GM21515 (cell line): ENCODE data around the gene PTPN23.
"Not testable (repeated sequence)": the region's sequence is repeated elsewhere in the genome, so short reads cannot be mapped to it uniquely, and the experiment has no call there.

Experiments used
- ATAC-seq: cut with Tn5 transposase; IDR thresholded peaks from one replicate; pipeline ENCODE4 v1.9.1; 2021; ENCODE audit not compliant: unreplicated experiment

The PTPN23 gene

GRCh38 chr3:47380601-47381316 lies at the start of gene PTPN23:
TSS of gene PTPN23 (plus strand) at chr3:47381021. CDS start at chr3:47381097, 76 bp downstream.
- ATAC-seq, result peak; percentile 68

- ATAC-seq, result no peak
Measured at GRCh38 chr3:47333907-47334306, 46.9 kb upstream of the PTPN23 start.

- no peak for ATAC-seq
Measured at GRCh38 chr3:47337656-47338055, 43.2 kb upstream of the PTPN23 start.

- ATAC-seq, result no peak
Measured at GRCh38 chr3:47339951-47340350, 40.9 kb upstream of the PTPN23 start.

GRCh38 chr3:47340866-47341265 lies 40.0 kb upstream of the PTPN23 start:
- no peak for ATAC-seq

- ATAC-seq, result no peak
Measured at GRCh38 chr3:47342151-47342550, 38.7 kb upstream of the PTPN23 start.

GRCh38 chr3:47342812-47343211 lies 38.0 kb upstream of the PTPN23 start:
- no peak for ATAC-seq

- ATAC-seq, result no peak
Measured at GRCh38 chr3:47343471-47343971, 37.3 kb upstream of the PTPN23 start.

GRCh38 chr3:47344971-47345370 lies 35.9 kb upstream of the PTPN23 start:
- ATAC-seq, result no peak

- no peak for ATAC-seq
Measured at GRCh38 chr3:47347217-47347801, 33.5 kb upstream of the PTPN23 start.

GRCh38 chr3:47348411-47349154 lies 32.2 kb upstream of the PTPN23 start:
- no peak for ATAC-seq

- ATAC-seq, result no peak
Measured at GRCh38 chr3:47355010-47355409, 25.8 kb upstream of the PTPN23 start.

- no peak for ATAC-seq
Measured at GRCh38 chr3:47356201-47356600, 24.6 kb upstream of the PTPN23 start.

- ATAC-seq, result no peak
Measured at GRCh38 chr3:47359323-47359722, 21.5 kb upstream of the PTPN23 start.

- not testable (repeated sequence) for ATAC-seq
Measured at GRCh38 chr3:47360110-47360517, 20.7 kb upstream of the PTPN23 start.

GRCh38 chr3:47362701-47363100 lies 18.1 kb upstream of the PTPN23 start:
- no peak for ATAC-seq

GRCh38 chr3:47365213-47366153 lies 15.3 kb upstream of the PTPN23 start:
- ATAC-seq, result no peak

- no peak for ATAC-seq
Measured at GRCh38 chr3:47366833-47367232, 14.0 kb upstream of the PTPN23 start.

GRCh38 chr3:47367631-47368030 lies 13.2 kb upstream of the PTPN23 start:
- ATAC-seq, result no peak

- not testable (repeated sequence) for ATAC-seq
Measured at GRCh38 chr3:47370020-47370419, 10.8 kb upstream of the PTPN23 start.
